Thymus (tissue), 11 donors: ENCODE data around the gene BIRC6. TPM values are rescaled to one million over a fixed set of nuclear protein-coding genes. Genes with fewer than 3 reads are reported as not detected.

Experiments used
- DNase-seq, 9 donors: peaks; one replicate each; pipeline ENCODE4 v3.0.0-alpha.2; 2013; ENCODE audit warnings: low spot score in 9 of 9, low read depth in 6 of 9, missing footprints in 1 of 9
- H3K27ac ChIP-seq, 2 donors: one replicate each; pipeline ENCODE4 v1.5.1; 2013; ENCODE audit warnings: control low read depth in 1 of 2, low read depth in 1 of 2, low read length in 1 of 2, mild to moderate bottlenecking in 1 of 2, moderate library complexity in 1 of 2
- H3K27me3 ChIP-seq, 2 donors: one replicate each; pipeline ENCODE4 v1.5.1; 2013; ENCODE audit warnings: low read length in 1 of 2; ENCODE audit not compliant: control insufficient read depth in 2 of 2, insufficient read depth in 1 of 2
- H3K36me3 ChIP-seq, 2 donors: one replicate each; pipeline ENCODE4 v1.5.1; 2013; ENCODE audit warnings: low read length in 1 of 2, mild to moderate bottlenecking in 1 of 2, moderate library complexity in 1 of 2; ENCODE audit not compliant: control insufficient read depth in 2 of 2, insufficient read depth in 2 of 2
- H3K4me1 ChIP-seq, 2 donors: one replicate each; pipeline ENCODE4 v1.5.1; 2013; ENCODE audit warnings: low read length in 2 of 2; ENCODE audit not compliant: control insufficient read depth in 2 of 2, insufficient read depth in 2 of 2
- H3K4me3 ChIP-seq, 2 donors: one replicate each; pipeline ENCODE4 v1.5.1; 2013; ENCODE audit warnings: low read length in 2 of 2, control low read depth in 1 of 2, mild to moderate bottlenecking in 1 of 2
- H3K9me3 ChIP-seq, 2 donors: one replicate each; pipeline ENCODE4 v1.5.1; 2013; ENCODE audit warnings: low read length in 1 of 2, mild to moderate bottlenecking in 1 of 2; ENCODE audit not compliant: control insufficient read depth in 2 of 2, insufficient read depth in 1 of 2
- WGBS: extraction: QIAGEN DNeasy Blood & Tissue Kit; methylation state at CpG from one replicate; pipeline ENCODE4 v1.1.7; 2013; 5-methylcytosine and 5-hydroxymethylcytosine counted together
- polyA plus RNA-seq: library from polyadenylated mRNA; stranded (reverse); fragments of 200-250 nt; gene quantifications from one replicate; pipeline ENCODE4 v1.2.3, GENCODE V29; 2013
- total RNA-seq: library from RNA; stranded (reverse); fragments of 120-200 nt; gene quantifications from one replicate; pipeline ENCODE4 v1.2.4, GENCODE V29; 2013
- donor health status: healthy.

Gene BIRC6
- total and polyA plus RNA-seq, 2 donors: 29.7 to 65.4 TPM

GRCh38 chr2:32423536-32423935 lies 66.7 kb downstream of the BIRC6 start:
- Histone ChIP-seq H3K4me1 (no peaks in the 10 kb centered on the region), H3K27ac (no peak overlapping the region)

GRCh38 chr2:32424739-32425138 lies 67.9 kb downstream of the BIRC6 start:
- no peaks in the 10 kb centered on the region for H3K4me1 ChIP-seq
- 97% methylated on average over 5 of the region's 5 CpGs for whole genome bisulfite sequencing
- H3K4me3 ChIP-seq: no peak overlapping the region
- no peaks in the 10 kb centered on the region for H3K9me3 ChIP-seq
- no peaks in the 10 kb centered on the region for H3K27me3 ChIP-seq
- H3K36me3 ChIP-seq: peaks cover 2 to 4% of the 10 kb centered on the region in 2 donors
- no peak overlapping the region for H3K27ac ChIP-seq
- no peak for DNase-seq

More at GRCh38 chr2:32423536-32423935, 66.7 kb downstream of the BIRC6 start:
- H3K4me3 ChIP-seq: no peak overlapping the region
- H3K36me3 ChIP-seq: peaks cover 4 to 5% of the 10 kb centered on the region in 2 donors
- H3K27me3 ChIP-seq: no peaks in the 10 kb centered on the region
- no peaks in the 10 kb centered on the region for H3K9me3 ChIP-seq
- no peak for DNase-seq

GRCh38 chr2:32425719-32426141 lies 68.9 kb downstream of the BIRC6 start:
- Histone ChIP-seq H3K36me3 (peaks cover 3 to 5% of the 10 kb centered on the region in 2 donors), H3K4me3 (no peak overlapping the region), H3K27ac (no peak overlapping the region), H3K27me3 (no peaks in the 10 kb centered on the region), H3K4me1 (no peaks in the 10 kb centered on the region), H3K9me3 (no peaks in the 10 kb centered on the region)
- 97% methylated on average over 2 of the region's 2 CpGs for WGBS
- DNase-seq: no peak

- Histone ChIP-seq H3K4me1 (no peaks in the 10 kb centered on the region), H3K4me3 (no peak overlapping the region), H3K27me3 (no peaks in the 10 kb centered on the region), H3K27ac (no peak overlapping the region), H3K36me3 (peaks cover 14 to 17% of the 10 kb centered on the region in 2 donors), H3K9me3 (no peaks in the 10 kb centered on the region)
- 94% methylated on average over 6 of the region's 6 CpGs for WGBS
- DNase-seq: no peak
Measured at GRCh38 chr2:32427672-32428610, 71.1 kb downstream of the BIRC6 start.

- Histone ChIP-seq H3K4me1 (no peaks in the 10 kb centered on the region), H3K4me3 (no peak overlapping the region), H3K36me3 (peaks cover 16 to 28% of the 10 kb centered on the region in 2 donors), H3K9me3 (no peaks in the 10 kb centered on the region), H3K27ac (no peak overlapping the region), H3K27me3 (no peaks in the 10 kb centered on the region)
- 98% methylated on average over 5 of the region's 5 CpGs for WGBS
- DNase-seq: no peak
Measured at GRCh38 chr2:32430804-32431203, 74.0 kb downstream of the BIRC6 start.

GRCh38 chr2:32436150-32436549 lies 79.3 kb downstream of the BIRC6 start:
- 94% methylated on average over 6 of the region's 6 CpGs for WGBS

GRCh38 chr2:32442020-32442467 lies 85.2 kb downstream of the BIRC6 start:
- Histone ChIP-seq H3K9me3 (no peaks in the 10 kb centered on the region), H3K27ac (no peak overlapping the region), H3K27me3 (no peaks in the 10 kb centered on the region), H3K4me3 (no peak overlapping the region), H3K36me3 (peaks cover 32 to 79% of the 10 kb centered on the region in 2 donors), H3K4me1 (no peaks in the 10 kb centered on the region)
- WGBS: 97% methylated on average over 7 of the region's 7 CpGs
- no peak for DNase-seq

More at GRCh38 chr2:32436150-32436549, 79.3 kb downstream of the BIRC6 start:
- peaks cover 29 to 66% of the 10 kb centered on the region in 2 donors for H3K36me3 ChIP-seq
- no peaks in the 10 kb centered on the region for H3K4me1 ChIP-seq
- H3K27ac ChIP-seq: no peak overlapping the region
- H3K4me3 ChIP-seq: no peak overlapping the region
- no peaks in the 10 kb centered on the region for H3K9me3 ChIP-seq
- DNase-seq: no peak
- no peaks in the 10 kb centered on the region for H3K27me3 ChIP-seq

- no peaks in the 10 kb centered on the region for H3K27me3 ChIP-seq
- no peak overlapping the region for H3K27ac ChIP-seq
- no peak for DNase-seq
- H3K4me3 ChIP-seq: no peak overlapping the region
- peaks cover 18 to 57% of the 10 kb centered on the region in 2 donors for H3K36me3 ChIP-seq
- 98% methylated on average over 6 of the region's 6 CpGs for WGBS
- H3K9me3 ChIP-seq: no peaks in the 10 kb centered on the region
- H3K4me1 ChIP-seq: no peaks in the 10 kb centered on the region
Measured at GRCh38 chr2:32446369-32446768, 89.5 kb downstream of the BIRC6 start.

GRCh38 chr2:32450851-32451250 lies 94.0 kb downstream of the BIRC6 start:
- no peak for DNase-seq
- H3K36me3 ChIP-seq: peaks cover 4 to 32% of the 10 kb centered on the region in 2 donors
- no peaks in the 10 kb centered on the region for H3K27me3 ChIP-seq
- no peaks in the 10 kb centered on the region for H3K4me1 ChIP-seq
- H3K27ac ChIP-seq: no peak overlapping the region
- no peaks in the 10 kb centered on the region for H3K9me3 ChIP-seq
- no peak overlapping the region for H3K4me3 ChIP-seq
